Activated CD4-positive, CD25-positive, alpha-beta regulatory T cell treated with anti-CD3 and anti-CD28 coated beads, Interleukin-2, amount 50 U/mL, for 24 hours (primary cell): ENCODE results near the gene SSBP4.
"Not testable (repeated sequence)": the region's sequence is repeated elsewhere in the genome, so short reads cannot be mapped to it uniquely, and the experiment has no call there.

Experiments used
- ATAC-seq, 2 donors: fragments of 150-1000 bp; cut with Tn5 transposase; one replicate each; pipeline ENCODE4 v1.10.0; 2021; ENCODE audit warnings: mild to moderate bottlenecking in 1 of 2, moderate library complexity in 1 of 2

The SSBP4 gene

GRCh38 chr19:18419195-18419698 is at the start of gene SSBP4:
TSS of gene SSBP4 (plus strand) at chr19:18419398. CDS start at chr19:18419649, 251 bp downstream.
- peak; percentile 61 to 64 for ATAC-seq

- ATAC-seq, result no peak
Measured at GRCh38 chr19:18373407-18373891, 45.7 kb upstream of the SSBP4 start.

GRCh38 chr19:18373892-18374629 is 45.1 kb upstream of the SSBP4 start:
- peak; percentile 76 to 84 for ATAC-seq

- ATAC-seq, result no peak
Measured at GRCh38 chr19:18377026-18377425, 42.2 kb upstream of the SSBP4 start.

- no peak for ATAC-seq
Measured at GRCh38 chr19:18379803-18380747, 39.1 kb upstream of the SSBP4 start.

GRCh38 chr19:18380843-18381242 is 38.4 kb upstream of the SSBP4 start:
- ATAC-seq, result no peak

GRCh38 chr19:18383622-18384021 is 35.6 kb upstream of the SSBP4 start:
- ATAC-seq, result not testable (repeated sequence)

- no peak for ATAC-seq
Measured at GRCh38 chr19:18384775-18385174, 34.4 kb upstream of the SSBP4 start.

GRCh38 chr19:18385359-18385674 is 33.9 kb upstream of the SSBP4 start:
- no peak for ATAC-seq

GRCh38 chr19:18385675-18386542 is 33.3 kb upstream of the SSBP4 start, which contains the start of gene GDF15:
TSS of gene GDF15 (plus strand) at chr19:18386158. CDS start at chr19:18386190, 32 bp downstream.
- no peak for ATAC-seq

GRCh38 chr19:18386543-18387271 is 32.5 kb upstream of the SSBP4 start:
- ATAC-seq, result no peak

- peak; percentile 89 to 90 for ATAC-seq
Measured at GRCh38 chr19:18388100-18388959, 30.9 kb upstream of the SSBP4 start.

GRCh38 chr19:18388960-18389725 is 30.1 kb upstream of the SSBP4 start:
- ATAC-seq, result no peak

- ATAC-seq, result no peak
Measured at GRCh38 chr19:18389726-18390064, 29.5 kb upstream of the SSBP4 start.

GRCh38 chr19:18390065-18390907 is 28.9 kb upstream of the SSBP4 start:
- ATAC-seq, result no peak

GRCh38 chr19:18391509-18392075 is 27.6 kb upstream of the SSBP4 start:
- no peak for ATAC-seq

GRCh38 chr19:18392417-18392816 is 26.8 kb upstream of the SSBP4 start:
- ATAC-seq, result no peak

- ATAC-seq, result no peak
Measured at GRCh38 chr19:18392926-18393325, 26.3 kb upstream of the SSBP4 start.

GRCh38 chr19:18393836-18394235 is 25.4 kb upstream of the SSBP4 start:
- no peak for ATAC-seq
